NCI-H2107 (cell line): ENCODE data around the gene NDFIP2.
A peak's percentile ranks its signal among the peaks of the same experiment; 100 is the strongest.
"Not testable (repeated sequence)": the region's sequence is repeated elsewhere in the genome, so short reads cannot be mapped to it uniquely, and the experiment has no call there.

Experiments
- DNase-seq: peaks from one replicate; lab custom pipeline; 2025; lab: John Stamatoyannopoulos, UW

Gene NDFIP2

GRCh38 chr13:79533781-79534400, 52.9 kb downstream of the NDFIP2 start:
- DNase-seq: no peak

GRCh38 chr13:79534596-79534995, 53.6 kb downstream of the NDFIP2 start:
- no peak for DNase-seq

- no peak for DNase-seq
Measured at GRCh38 chr13:79538757-79539156, 57.8 kb downstream of the NDFIP2 start.

GRCh38 chr13:79540504-79540903, 59.5 kb downstream of the NDFIP2 start:
- DNase-seq: no peak

- DNase-seq: peak; percentile 10
Measured at GRCh38 chr13:79541426-79542049, 60.6 kb downstream of the NDFIP2 start.

- DNase-seq: no peak
Measured at GRCh38 chr13:79543883-79544282, 62.9 kb downstream of the NDFIP2 start.

- DNase-seq: no peak
Measured at GRCh38 chr13:79547211-79548195, 66.5 kb downstream of the NDFIP2 start.

GRCh38 chr13:79548902-79549301, 67.9 kb downstream of the NDFIP2 start:
- DNase-seq: no peak

GRCh38 chr13:79549355-79550106, 68.6 kb downstream of the NDFIP2 start:
- DNase-seq: no peak

- DNase-seq: no peak
Measured at GRCh38 chr13:79557666-79558065, 76.7 kb downstream of the NDFIP2 start.

- no peak for DNase-seq
Measured at GRCh38 chr13:79560954-79561353, 80.0 kb downstream of the NDFIP2 start.

GRCh38 chr13:79562557-79562956, 81.6 kb downstream of the NDFIP2 start:
- no peak for DNase-seq

- no peak for DNase-seq
Measured at GRCh38 chr13:79566118-79566517, 85.2 kb downstream of the NDFIP2 start.

- no peak for DNase-seq
Measured at GRCh38 chr13:79571147-79571546, 90.2 kb downstream of the NDFIP2 start.

GRCh38 chr13:79573892-79574291, 92.9 kb downstream of the NDFIP2 start:
- not testable (repeated sequence) for DNase-seq

- DNase-seq: no peak
Measured at GRCh38 chr13:79581870-79582315, 100.9 kb downstream of the NDFIP2 start.

- no peak for DNase-seq
Measured at GRCh38 chr13:79582896-79583295, 101.9 kb downstream of the NDFIP2 start.

GRCh38 chr13:79585033-79585432, 104.1 kb downstream of the NDFIP2 start:
- no peak for DNase-seq

GRCh38 chr13:79589603-79590393, 108.8 kb downstream of the NDFIP2 start:
- no peak for DNase-seq

- no peak for DNase-seq
Measured at GRCh38 chr13:79590394-79590676, 109.4 kb downstream of the NDFIP2 start.

- DNase-seq: no peak
Measured at GRCh38 chr13:79591493-79591892, 110.5 kb downstream of the NDFIP2 start.
